ENCODE measurements around the gene TBC1D24.

The TBC1D24 gene

DNA sequence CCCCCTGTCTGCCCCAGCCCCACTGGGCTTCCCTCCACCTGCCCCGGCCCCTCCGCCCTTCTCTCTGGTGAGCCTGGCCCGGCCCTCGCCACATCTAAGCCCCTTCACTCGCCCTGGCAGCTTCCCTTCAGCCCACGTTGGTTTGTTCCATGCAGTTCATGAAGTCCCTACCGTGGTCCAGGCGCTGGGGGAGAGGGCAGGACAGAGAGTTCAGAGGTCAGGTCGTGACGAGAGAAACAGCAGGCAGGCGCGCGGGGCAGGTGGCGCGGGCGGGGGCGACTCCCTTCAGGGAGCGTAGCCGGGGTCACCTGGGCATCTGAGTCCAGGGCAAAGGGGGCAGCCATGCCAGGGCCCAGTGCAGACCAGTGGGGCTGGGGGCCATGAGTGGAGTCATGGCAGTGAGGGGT, 23.9 kb upstream of the TBC1D24 start:
- DNase-seq (ENCODE audit: low read depth) = no peak

- DNase-seq (ENCODE audit: low read depth) = no peak
Observed at GRCh38 chr16:2451851-2452320, 23.0 kb upstream of the TBC1D24 start.

DNA sequence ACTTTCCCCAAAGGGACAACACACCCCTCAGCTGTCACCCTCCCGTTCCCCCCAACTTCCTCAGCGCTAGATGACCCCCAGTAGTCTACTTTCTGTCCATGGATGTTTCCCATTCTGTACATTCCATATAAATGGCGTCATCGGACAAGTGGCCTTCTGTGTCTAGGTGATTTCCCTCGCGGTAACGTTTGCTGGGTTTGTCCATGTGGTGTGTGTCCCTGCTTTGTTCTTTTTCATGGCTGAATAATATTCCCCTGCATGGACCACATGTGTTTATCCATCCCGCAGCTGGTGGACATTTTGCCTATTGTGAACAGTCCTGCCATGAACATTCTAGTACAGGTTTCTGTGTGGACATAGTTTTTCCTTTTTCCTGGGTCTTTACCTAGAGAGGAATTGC, 22.3 kb upstream of the TBC1D24 start:
- no peak for DNase-seq (ENCODE audit: low read depth)

GRCh38 chr16:2455081-2455845, 19.7 kb upstream of the TBC1D24 start:
- no peak for DNase-seq (ENCODE audit: low read depth)

- no peak for DNase-seq (ENCODE audit: low read depth)
Observed at GRCh38 chr16:2456551-2457153, 18.3 kb upstream of the TBC1D24 start.

DNA sequence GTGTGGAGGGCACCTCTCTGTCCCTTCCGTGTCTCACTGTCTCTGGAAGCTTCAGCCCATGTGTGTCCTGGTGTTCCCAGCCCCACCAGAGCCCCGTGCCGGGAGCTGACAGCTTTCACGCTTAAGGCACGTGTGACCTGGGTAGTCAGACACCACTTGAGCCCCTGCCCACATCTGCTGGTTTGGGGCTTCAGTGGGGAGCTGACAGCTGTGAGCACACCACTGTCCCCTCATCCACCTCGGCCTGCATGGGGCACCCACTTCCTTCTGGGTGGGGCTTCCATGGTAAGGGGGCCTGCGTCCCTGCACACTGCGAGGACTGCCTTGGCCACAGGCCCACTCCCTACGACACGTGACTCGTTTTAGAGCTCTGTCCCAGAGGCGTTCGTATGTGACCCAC, 17.7 kb upstream of the TBC1D24 start:
- no peak for DNase-seq (ENCODE audit: low read depth)

GRCh38 chr16:2457946-2458345, 17.0 kb upstream of the TBC1D24 start:
- no peak for DNase-seq (ENCODE audit: low read depth)

DNA sequence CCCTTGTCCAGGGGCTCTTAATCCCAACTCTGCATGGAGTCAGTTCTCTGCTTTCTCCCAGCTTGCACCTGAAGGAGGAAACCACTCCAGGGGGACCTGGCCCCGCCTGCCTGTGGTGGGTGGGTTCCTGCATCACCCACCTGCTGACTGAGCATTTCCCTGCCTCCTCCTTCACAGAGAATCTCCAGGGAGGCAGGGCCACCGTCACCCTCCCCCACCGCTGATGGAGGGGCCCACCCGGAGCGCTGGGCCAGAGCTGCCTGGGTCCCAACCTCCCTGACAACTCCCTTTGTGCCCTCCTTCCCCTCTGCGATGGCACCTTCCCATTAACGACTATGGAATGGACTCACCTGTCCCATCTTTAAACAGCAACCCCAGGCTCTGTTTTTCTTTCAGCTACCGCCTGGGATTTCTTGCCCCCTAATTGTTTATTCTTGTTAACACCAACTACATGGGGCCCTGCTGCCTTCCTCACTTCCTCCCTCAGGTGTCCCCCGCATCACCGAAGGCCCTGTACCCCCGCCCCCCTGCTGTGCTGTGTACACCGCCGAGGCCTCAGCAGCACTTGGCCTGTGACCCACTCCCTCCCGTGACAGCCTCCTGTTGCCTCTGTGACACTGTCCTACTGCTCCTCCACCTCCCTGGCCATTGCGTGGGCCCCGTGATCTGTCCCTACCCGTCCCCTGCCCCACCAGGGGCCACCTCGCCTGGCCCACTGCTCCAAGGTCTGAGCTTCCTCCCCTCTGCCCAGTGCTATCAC, 15.9 kb upstream of the TBC1D24 start:
- DNase-seq (ENCODE audit: low read depth) = no peak

- peak; percentile 95 for DNase-seq (ENCODE audit: low read depth)
Observed at GRCh38 chr16:2459647-2460390, 15.1 kb upstream of the TBC1D24 start, which contains the start of gene TEDC2. Gene TEDC2 (plus strand): TSS chr16:2460109. CDS start chr16:2460145, 36 bp downstream.

GRCh38 chr16:2460391-2460713, 14.6 kb upstream of the TBC1D24 start:
- no peak for DNase-seq (ENCODE audit: low read depth)

GRCh38 chr16:2460916-2461315, 14.0 kb upstream of the TBC1D24 start:
- DNase-seq (ENCODE audit: low read depth) = no peak

- DNase-seq (ENCODE audit: low read depth) = no peak
Observed at GRCh38 chr16:2462031-2462866, 12.7 kb upstream of the TBC1D24 start.

GRCh38 chr16:2464333-2464732, 10.6 kb upstream of the TBC1D24 start:
- no peak for DNase-seq (ENCODE audit: low read depth)

DNA sequence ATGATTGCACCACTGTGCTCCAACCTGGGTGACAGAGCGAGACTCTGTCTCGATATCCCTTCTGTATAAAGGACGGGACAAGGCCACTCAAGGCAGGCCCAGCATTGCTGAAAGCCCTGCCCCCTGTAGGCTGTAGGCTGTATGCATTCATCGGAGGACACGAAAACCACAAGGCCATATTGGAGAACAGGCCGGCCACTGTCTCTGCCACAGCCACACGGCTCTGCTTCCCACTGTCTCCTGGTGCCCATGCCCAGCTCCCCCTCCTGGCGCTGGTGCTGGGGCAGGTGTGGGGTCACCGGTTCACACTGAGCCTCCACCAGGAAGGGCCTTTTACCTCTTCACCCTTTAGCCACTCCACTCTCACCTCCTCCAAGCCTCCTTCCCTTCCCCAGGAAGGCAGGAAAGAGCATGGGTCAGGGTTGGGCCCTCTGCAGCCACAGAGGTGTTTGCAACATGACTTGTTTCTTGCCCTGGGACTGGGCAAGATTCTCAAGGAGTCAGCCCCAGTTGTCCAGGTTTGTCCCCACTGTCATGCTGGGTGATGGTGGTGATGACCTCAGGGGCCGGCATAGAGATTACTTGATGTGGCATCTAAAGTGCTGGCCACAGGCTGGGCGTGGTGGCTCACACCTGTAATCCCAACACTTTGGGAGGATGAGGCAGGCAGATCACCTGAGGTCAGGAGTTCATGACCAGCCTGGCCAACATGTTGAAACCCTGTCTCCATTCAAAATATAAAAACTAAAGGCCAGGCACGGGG, 9.1 kb upstream of the TBC1D24 start:
- no peak for DNase-seq (ENCODE audit: low read depth)

GRCh38 chr16:2466667-2467527, 8.0 kb upstream of the TBC1D24 start:
- no peak for DNase-seq (ENCODE audit: low read depth)

GRCh38 chr16:2467528-2468232, 7.2 kb upstream of the TBC1D24 start:
- DNase-seq (ENCODE audit: low read depth) = no peak

GRCh38 chr16:2468233-2468724, 6.6 kb upstream of the TBC1D24 start:
- no peak for DNase-seq (ENCODE audit: low read depth)

GRCh38 chr16:2468725-2469398, 6.1 kb upstream of the TBC1D24 start:
- DNase-seq (ENCODE audit: low read depth) = no peak

Measured in stimulated activated CD8-positive, alpha-beta memory T cell treated with anti-CD3 and anti-CD28 coated beads, Interleukin-15, amount 100 ng/mL, for 1 hour (primary cell).